Testis (tissue), 2 donors: Measurements from ENCODE around the gene CRYL1.

Experiments
- CTCF ChIP-seq, 3 experiments: fragments of 450-650 bp in 2 of 3; fragments of 200-600 bp in 1 of 3; sonication (generic) in 1 of 3; IDR thresholded peaks; one replicate each; pipeline ENCODE4 v1.5.1; 2016 to 2019; ENCODE audit warnings: antibody characterized with exemption in 3 of 3, mild to moderate bottlenecking in 2 of 3, moderate library complexity in 1 of 3
- POLR2A ChIP-seq: fragments of 450-650 bp; IDR thresholded peaks from one replicate; pipeline ENCODE4 v1.6.1; 2017; ENCODE audit warnings: antibody characterized with exemption, mild to moderate bottlenecking, moderate library complexity

DNA sequence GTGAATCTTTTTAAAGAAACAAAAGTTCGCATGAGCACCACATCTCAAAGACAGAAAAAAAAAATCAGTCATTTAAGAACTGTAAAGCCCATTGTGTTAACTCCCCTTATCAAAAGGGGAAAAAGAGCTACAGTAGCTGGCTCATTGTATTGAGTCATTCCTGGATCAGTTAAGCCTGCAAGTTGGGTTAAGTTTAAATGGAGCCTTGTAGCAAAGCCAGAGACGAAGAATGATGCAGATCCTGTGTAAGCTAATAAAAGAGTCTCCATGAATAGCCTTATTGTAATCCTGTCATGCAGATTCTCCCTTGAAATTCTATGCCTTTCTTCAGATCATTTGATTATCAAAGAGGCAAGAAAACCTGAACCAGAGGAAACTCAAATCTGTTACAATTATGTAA is 83.8 kb downstream of the CRYL1 start:
- TF ChIP-seq CTCF (IDR thresholded peaks at IDR 0.05) (no peak), POLR2A (no peak)
